Right hindlimb (tissue), 1 donor: ENCODE measurements around the gene UTS2R.
"Not testable (repeated sequence)": the region's sequence is repeated elsewhere in the genome, so short reads cannot be mapped to it uniquely, and the experiment has no call there.

Experiments
- DNase-seq: peaks from one replicate; pipeline ENCODE4 v3.0.0-alpha.2; 2018

Gene UTS2R

GRCh38 chr17:82410014-82410716 lies 38.6 kb downstream of the UTS2R start:
- DNase-seq = no peak

GRCh38 chr17:82411396-82412053 lies 40.0 kb downstream of the UTS2R start:
- DNase-seq = no peak

DNA sequence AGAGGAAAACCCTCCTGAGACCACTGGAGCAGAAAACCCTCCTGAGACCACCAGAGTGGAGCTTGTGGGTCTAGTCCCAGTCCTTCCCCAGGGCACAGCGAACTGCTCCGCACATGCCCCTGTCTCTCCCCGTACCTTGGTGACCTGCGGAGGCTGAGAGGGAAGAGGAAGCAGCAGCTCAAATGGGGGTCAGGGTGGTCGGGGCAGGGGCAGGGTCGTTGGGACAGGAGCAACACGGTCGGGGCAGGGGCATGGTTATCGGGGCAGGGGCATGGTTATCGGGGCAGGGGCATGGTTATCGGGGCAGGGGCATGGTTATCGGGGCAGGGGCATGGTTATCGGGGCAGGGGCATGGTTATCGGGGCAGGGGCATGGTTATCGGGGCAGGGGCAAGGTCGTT lies 40.5 kb downstream of the UTS2R start:
- not testable (repeated sequence) for DNase-seq

DNA sequence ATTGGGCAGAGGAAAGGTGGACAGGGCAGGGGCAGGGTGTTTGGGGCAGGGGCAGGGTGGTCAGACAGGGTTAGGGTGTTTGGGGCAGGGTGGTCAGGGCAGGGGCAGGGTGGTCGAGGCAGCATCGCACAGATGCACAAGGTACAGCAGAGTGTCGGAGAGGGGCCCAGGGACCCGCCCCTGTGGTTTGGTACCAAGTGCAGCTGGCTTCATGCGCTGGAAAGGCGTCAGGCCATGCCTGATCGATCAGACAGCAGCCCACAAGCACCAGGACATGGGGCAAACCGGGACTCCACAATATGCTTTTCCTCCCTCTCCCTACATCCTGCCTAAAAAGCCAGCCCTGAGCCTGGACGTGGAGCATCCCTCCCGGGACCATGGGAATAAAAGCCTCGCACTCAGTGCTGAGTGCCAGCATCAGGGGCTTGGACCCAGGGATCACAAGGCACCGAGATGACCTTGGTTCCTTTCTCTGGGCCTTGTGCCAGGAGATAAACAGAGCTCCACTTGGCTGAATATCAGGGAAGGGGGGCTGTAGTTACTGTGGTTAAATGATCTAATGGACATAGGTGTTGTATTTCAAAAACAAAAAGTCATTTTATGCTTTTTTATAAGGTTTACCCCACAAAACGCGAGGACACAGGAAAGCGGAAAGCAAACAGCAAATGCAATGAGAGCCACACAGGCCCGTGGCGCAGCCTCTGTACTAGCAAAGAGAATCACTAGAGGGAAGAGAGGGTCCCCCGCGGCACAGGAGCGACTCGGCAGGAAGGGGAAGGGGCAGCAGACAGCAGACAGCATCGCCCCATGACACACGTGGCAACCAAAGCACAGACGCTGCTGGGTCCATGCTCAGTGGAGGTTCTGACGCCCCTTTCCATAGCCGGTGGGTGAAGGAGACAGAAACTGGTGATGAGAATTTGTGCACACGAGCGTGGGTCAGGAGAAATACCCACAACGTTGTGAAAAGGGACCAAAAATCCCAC lies 41.3 kb downstream of the UTS2R start:
- no peak for DNase-seq

GRCh38 chr17:82414548-82415281 lies 43.1 kb downstream of the UTS2R start:
- peak; percentile 85 for DNase-seq

DNA sequence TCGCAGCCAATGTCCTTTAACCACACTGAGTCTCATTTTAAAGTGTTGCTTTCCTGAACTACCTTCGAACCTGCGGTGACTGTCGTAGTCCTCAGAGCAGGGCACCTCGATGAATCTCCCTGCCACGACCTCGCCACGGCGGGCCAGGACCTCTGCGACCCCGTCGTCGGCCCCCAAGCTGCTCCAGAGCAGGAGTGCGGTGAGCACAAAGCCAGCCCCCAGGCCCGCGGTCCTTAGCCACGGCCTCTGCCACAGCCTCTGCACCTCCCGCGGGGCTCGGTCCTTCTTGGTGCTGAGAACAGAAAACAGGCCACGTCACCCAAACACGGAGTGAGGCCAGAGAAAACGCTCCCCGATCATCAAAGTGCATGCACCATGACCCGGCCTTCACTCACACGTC lies 43.8 kb downstream of the UTS2R start:
- no peak for DNase-seq

DNA sequence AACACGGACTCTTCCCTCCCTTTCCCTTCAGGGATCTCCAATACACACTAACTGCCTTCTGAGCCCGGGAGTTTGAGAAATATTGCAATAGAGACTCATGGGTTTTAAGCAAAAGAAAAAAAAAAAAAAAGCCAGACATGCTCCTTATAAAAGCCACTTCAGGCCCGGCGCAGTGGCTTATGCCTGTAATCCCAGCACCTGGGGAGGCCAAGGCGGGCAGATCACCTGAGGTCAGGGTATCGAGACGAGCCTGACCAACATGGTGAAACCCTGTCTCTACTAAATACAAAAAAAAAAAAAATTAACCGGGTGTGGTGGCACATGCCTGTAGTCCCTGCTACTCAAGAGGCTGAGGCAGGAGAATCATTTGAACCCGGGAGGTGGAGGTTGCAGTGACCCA lies 44.2 kb downstream of the UTS2R start:
- DNase-seq = no peak

GRCh38 chr17:82416264-82416663 lies 44.7 kb downstream of the UTS2R start:
- DNase-seq = no peak

- no peak for DNase-seq
Observed at GRCh38 chr17:82416771-82417170, 45.2 kb downstream of the UTS2R start.

GRCh38 chr17:82418001-82418986 lies 46.7 kb downstream of the UTS2R start, which contains the start of the genes HEXD and OGFOD3:
Gene HEXD, plus strand, starts transcription at chr17:82418347. Its CDS starts 1,453 bp downstream, at chr17:82419800.
Gene OGFOD3, minus strand, starts transcription at chr17:82418586. Its CDS starts 101 bp downstream, at chr17:82418485.
- DNase-seq = peak; percentile 88

DNA sequence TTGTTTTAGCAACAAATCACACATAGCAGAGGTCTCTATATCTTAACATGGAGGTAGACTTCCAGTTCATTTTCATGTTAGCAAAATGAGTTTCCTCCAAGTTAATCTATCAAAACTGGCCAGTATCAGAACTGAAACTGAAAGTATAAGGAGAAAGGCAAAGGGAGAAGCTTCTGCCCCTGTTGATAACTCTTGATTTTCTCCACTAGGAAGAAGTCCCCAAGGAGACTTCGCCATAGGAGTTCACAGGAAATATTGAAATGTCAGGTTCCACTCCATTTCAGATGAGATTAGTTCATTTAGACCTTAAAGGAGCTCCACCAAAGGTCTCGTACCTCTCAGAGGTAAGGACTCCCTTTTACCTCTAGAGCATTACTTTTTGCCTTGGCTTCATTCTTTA lies 48.0 kb downstream of the UTS2R start:
- DNase-seq = no peak

- no peak for DNase-seq
Observed at GRCh38 chr17:82424001-82424862, 52.7 kb downstream of the UTS2R start.

GRCh38 chr17:82424863-82425159 lies 53.2 kb downstream of the UTS2R start:
- DNase-seq = no peak
